WI38 (cell line): Measurements from ENCODE around the gene TMEM63C.

ENCODE experiments used
- H3K4me3 ChIP-seq: 2 replicates; pipeline ENCODE4 v1.5.1; 2011; ENCODE audit warnings: low read depth, mild to moderate bottlenecking, control low read depth, low read length
- CTCF ChIP-seq: IDR thresholded peaks from 2 replicates; pipeline ENCODE4 v1.5.1; 2012; ENCODE audit warnings: low read depth, mild to moderate bottlenecking, control low read depth, low read length

The TMEM63C gene

GRCh38 chr14:77186911-77187648 lies 5.5 kb downstream of the TMEM63C start:
- H3K4me3 ChIP-seq: no peak overlapping the region
- TF ChIP-seq CTCF: no peak

- no peak for TF ChIP-seq CTCF
- no peak overlapping the region for H3K4me3 ChIP-seq
Measured at GRCh38 chr14:77187649-77188012, 6.0 kb downstream of the TMEM63C start.

- no peak overlapping the region for H3K4me3 ChIP-seq
- no peak for TF ChIP-seq CTCF
Measured at GRCh38 chr14:77189479-77189878, 7.9 kb downstream of the TMEM63C start.

GRCh38 chr14:77190977-77191376 lies 9.4 kb downstream of the TMEM63C start:
- no peak overlapping the region for H3K4me3 ChIP-seq
- TF ChIP-seq CTCF: no peak

- TF ChIP-seq CTCF: no peak
- H3K4me3 ChIP-seq: no peak overlapping the region
Measured at GRCh38 chr14:77194706-77195105, 13.1 kb downstream of the TMEM63C start.

GRCh38 chr14:77195766-77196165 lies 14.2 kb downstream of the TMEM63C start:
- no peak for TF ChIP-seq CTCF
- H3K4me3 ChIP-seq: no peak overlapping the region

GRCh38 chr14:77197988-77198387 lies 16.4 kb downstream of the TMEM63C start:
- TF ChIP-seq CTCF: no peak
- H3K4me3 ChIP-seq: no peak overlapping the region
